ENCODE results near the gene GLRA3.

Gene GLRA3

GRCh38 chr4:174690665-174691064 lies 138.4 kb downstream of the GLRA3 start:
- no peak for TF ChIP-seq CTCF (conservative IDR thresholded peaks at IDR 0.05; ENCODE audit: low read depth, low read length)
- no peak overlapping the region for H3K4me3 ChIP-seq (ENCODE audit: low read depth, low read length)
- DNase-seq (ENCODE audit: low read depth) = no peak

GRCh38 chr4:174689618-174690017 lies 139.4 kb downstream of the GLRA3 start:
- DNase-seq (ENCODE audit: low read depth) = no peak
- no peak overlapping the region for H3K4me3 ChIP-seq (ENCODE audit: low read depth, low read length)
- TF ChIP-seq CTCF (conservative IDR thresholded peaks at IDR 0.05; ENCODE audit: low read depth, low read length) = no peak

- no peak overlapping the region for H3K4me3 ChIP-seq (ENCODE audit: low read depth, low read length)
- DNase-seq (ENCODE audit: low read depth) = peak; percentile 67
- TF ChIP-seq CTCF (conservative IDR thresholded peaks at IDR 0.05; ENCODE audit: low read depth, low read length) = no peak
Measured at GRCh38 chr4:174686826-174687225, 142.2 kb downstream of the GLRA3 start.

- DNase-seq (ENCODE audit: low read depth) = peak; percentile 79
- TF ChIP-seq CTCF (conservative IDR thresholded peaks at IDR 0.05; ENCODE audit: low read depth, low read length) = no peak
- H3K4me3 ChIP-seq (ENCODE audit: low read depth, low read length) = no peak overlapping the region
Measured at GRCh38 chr4:174681723-174682300, 147.2 kb downstream of the GLRA3 start.

- peak; percentile 79 for DNase-seq (ENCODE audit: low read depth)
- H3K4me3 ChIP-seq (ENCODE audit: low read depth, low read length) = no peak overlapping the region
- no peak for TF ChIP-seq CTCF (conservative IDR thresholded peaks at IDR 0.05; ENCODE audit: low read depth, low read length)
Measured at GRCh38 chr4:174674305-174674840, 154.7 kb downstream of the GLRA3 start.

GRCh38 chr4:174673865-174674264 lies 155.2 kb downstream of the GLRA3 start:
- no peak for TF ChIP-seq CTCF (conservative IDR thresholded peaks at IDR 0.05; ENCODE audit: low read depth, low read length)
- no peak overlapping the region for H3K4me3 ChIP-seq (ENCODE audit: low read depth, low read length)
- DNase-seq (ENCODE audit: low read depth) = no peak

- DNase-seq (ENCODE audit: low read depth) = peak; percentile 36
- no peak overlapping the region for H3K4me3 ChIP-seq (ENCODE audit: low read depth, low read length)
- TF ChIP-seq CTCF (conservative IDR thresholded peaks at IDR 0.05; ENCODE audit: low read depth, low read length) = no peak
Measured at GRCh38 chr4:174672276-174672675, 156.8 kb downstream of the GLRA3 start.
